H1 (cell line): Measurements from ENCODE around the gene PLAU. TPM values are rescaled to one million over a fixed set of nuclear protein-coding genes. Genes with fewer than 3 reads are reported as not detected.

ENCODE experiments used
- ATF3 ChIP-seq: IDR thresholded peaks from 2 replicates; pipeline ENCODE4 v1.6.1; 2011; ENCODE audit warnings: low read depth, mild to moderate bottlenecking, low read length; ENCODE audit not compliant: insufficient read depth
- CHD7 ChIP-seq: fragments of 300-600 bp; sonication (generic); IDR thresholded peaks from 2 replicates; pipeline ENCODE4 v1.7.1; 2012; ENCODE audit warnings: low read length, moderate library complexity, mild to moderate bottlenecking, inconsistent platforms; ENCODE audit not compliant: insufficient replicate concordance
- E2F6 ChIP-seq: IDR thresholded peaks from 2 replicates; pipeline ENCODE4 v1.6.1; 2012; ENCODE audit warnings: inconsistent platforms
- EGR1 ChIP-seq: IDR thresholded peaks from 2 replicates; pipeline ENCODE4 v1.6.1; 2011; ENCODE audit warnings: low read depth, low read length, borderline replicate concordance
- FOSL1 ChIP-seq: IDR thresholded peaks from 2 replicates; pipeline ENCODE4 v1.6.1; 2011; ENCODE audit warnings: mild to moderate bottlenecking, low read depth, low read length, moderate library complexity; ENCODE audit not compliant: insufficient read depth
- GTF2F1 ChIP-seq: IDR thresholded peaks from 2 replicates; pipeline ENCODE4 v1.6.1; 2012; ENCODE audit warnings: low read depth, low read length, improper control_type of control experiment, borderline replicate concordance
- NANOG ChIP-seq: IDR thresholded peaks from 2 replicates; pipeline ENCODE4 v1.6.1; 2011; ENCODE audit warnings: low read length, low read depth, mild to moderate bottlenecking, inconsistent platforms; ENCODE audit not compliant: insufficient read depth, poor library complexity, severe bottlenecking
- PHF8 ChIP-seq: fragments of 200-600 bp; sonication (generic); conservative IDR thresholded peaks from 2 replicates; pipeline ENCODE4 v1.7.1; 2012; ENCODE audit warnings: low read depth, mild to moderate bottlenecking, inconsistent platforms, low read length, moderate library complexity
- SP4 ChIP-seq: IDR thresholded peaks from 2 replicates; pipeline ENCODE4 v1.6.1; 2012; ENCODE audit warnings: low read length, inconsistent platforms
- TEAD4 ChIP-seq: IDR thresholded peaks from 2 replicates; pipeline ENCODE4 v1.6.1; 2012; ENCODE audit warnings: low read depth, low read length, inconsistent platforms, mixed read lengths
- YY1 ChIP-seq: IDR thresholded peaks from 2 replicates; pipeline ENCODE4 v1.6.1; 2011; ENCODE audit warnings: low read depth, mild to moderate bottlenecking, low read length
- polyA plus RNA-seq, 7 experiments: library from polyadenylated mRNA; depleted of rRNA in 3 of 7; stranded (reverse) in 5 of 7; unstranded in 2 of 7; fragments of >200 nt in 5 of 7; fragments of 200-250 nt in 2 of 7; gene quantifications; 1 replicate in 5 of 7; 2 replicates in 1 of 7; 4 replicates in 1 of 7; pipeline versions ENCODE4 v1.2.1 to v1.2.3, GENCODE V29; 2011 to 2013; ENCODE audit warnings: missing spikeins in 2 of 7, mixed read lengths in 2 of 7
- total RNA-seq: library from RNA; stranded (reverse); fragmentation: NEBNext Ultra II Directional; extraction: Animal tissue kit (Norgen Biotek cat#: 25700); gene quantifications from 2 replicates; pipeline ENCODE4 v1.2.1, GENCODE V29; 2021

The PLAU gene
- total and polyA plus RNA-seq, 2 of the 8 experiments (the other 6 are each of a cell fraction or from before 2014, with no cell fraction given) = 16.2 to 26.1 TPM

- no peak for TF ChIP-seq CHD7
- TF ChIP-seq FOSL1 = no peak
- no peak for TF ChIP-seq E2F6
- no peak for TF ChIP-seq TEAD4
- no peak for TF ChIP-seq NANOG
- TF ChIP-seq EGR1 = no peak
- TF ChIP-seq SP4 = no peak
- no peak for TF ChIP-seq YY1
- TF ChIP-seq ATF3 = no peak
- no peak for TF ChIP-seq GTF2F1
- no peak for TF ChIP-seq PHF8
Observed at GRCh38 chr10:73914036-73914435, 3.1 kb downstream of the PLAU start (continued).
